Anterior cingulate cortex (tissue), 58 donors: ENCODE results near the gene WWOX.

Experiments used
- DNase-seq, 58 donors: peaks; one replicate each; lab custom pipeline; 2025; lab: John Stamatoyannopoulos, UW

Gene WWOX

DNA sequence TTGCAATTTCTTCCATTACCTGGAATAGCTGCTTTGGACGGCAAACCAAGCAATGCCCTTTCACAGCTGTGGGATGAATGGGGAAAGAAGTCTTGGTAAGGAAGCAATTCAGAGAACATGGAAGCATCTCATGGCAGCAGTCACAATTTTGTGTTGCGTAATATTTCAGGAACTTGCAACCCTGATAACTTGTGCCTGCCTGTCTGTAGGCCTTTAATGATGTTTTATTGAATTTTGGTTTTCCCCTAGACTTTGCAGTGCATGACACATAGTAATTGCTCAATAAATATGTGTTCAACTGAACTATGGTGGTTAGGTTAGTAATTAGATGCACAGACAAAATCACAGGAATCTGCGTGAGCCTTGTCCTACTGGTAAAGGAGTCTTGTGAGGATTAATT lies 439.5 kb downstream of the WWOX start:
- no peak for DNase-seq

DNA sequence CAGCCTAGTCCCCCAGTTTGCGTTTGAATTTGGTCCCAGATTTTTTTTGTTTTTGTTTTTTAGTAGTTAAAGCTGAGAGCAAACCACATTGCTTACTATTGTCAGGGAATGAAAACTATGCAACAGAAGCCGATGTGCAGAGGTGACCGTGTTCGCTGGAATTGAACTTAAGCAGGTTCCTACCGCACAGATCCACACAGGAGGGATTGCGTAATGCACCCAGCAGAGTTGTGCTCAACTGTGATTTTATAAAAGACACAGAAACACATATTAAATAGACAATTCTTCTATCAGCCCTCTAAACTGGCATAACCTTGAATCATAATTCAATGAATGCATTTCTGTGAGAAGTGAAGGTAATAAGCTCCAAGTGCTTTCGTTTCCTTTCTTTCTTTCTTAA lies 443.0 kb downstream of the WWOX start:
- no peak for DNase-seq

DNA sequence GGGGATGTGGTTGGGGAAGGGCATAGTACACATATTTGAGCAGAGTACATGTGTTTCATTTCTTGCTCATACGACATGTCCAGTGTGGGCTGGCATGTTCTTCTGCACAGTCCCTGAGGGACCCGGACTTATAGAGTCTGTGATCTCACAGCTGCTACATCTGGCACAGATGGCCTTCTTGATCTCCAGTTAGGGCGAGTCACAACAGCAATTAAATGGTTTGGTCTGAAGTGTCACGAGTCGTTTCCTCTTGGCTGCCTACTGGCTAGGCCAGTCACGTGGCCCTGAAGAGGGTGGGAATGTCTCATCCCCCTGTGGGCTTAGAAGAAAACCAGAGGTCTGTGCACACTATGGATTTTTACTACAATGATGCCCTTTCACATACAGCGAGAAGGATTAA lies 443.6 kb downstream of the WWOX start:
- no peak for DNase-seq

GRCh38 chr16:78549366-78549765 lies 449.9 kb downstream of the WWOX start:
- DNase-seq = no peak

DNA sequence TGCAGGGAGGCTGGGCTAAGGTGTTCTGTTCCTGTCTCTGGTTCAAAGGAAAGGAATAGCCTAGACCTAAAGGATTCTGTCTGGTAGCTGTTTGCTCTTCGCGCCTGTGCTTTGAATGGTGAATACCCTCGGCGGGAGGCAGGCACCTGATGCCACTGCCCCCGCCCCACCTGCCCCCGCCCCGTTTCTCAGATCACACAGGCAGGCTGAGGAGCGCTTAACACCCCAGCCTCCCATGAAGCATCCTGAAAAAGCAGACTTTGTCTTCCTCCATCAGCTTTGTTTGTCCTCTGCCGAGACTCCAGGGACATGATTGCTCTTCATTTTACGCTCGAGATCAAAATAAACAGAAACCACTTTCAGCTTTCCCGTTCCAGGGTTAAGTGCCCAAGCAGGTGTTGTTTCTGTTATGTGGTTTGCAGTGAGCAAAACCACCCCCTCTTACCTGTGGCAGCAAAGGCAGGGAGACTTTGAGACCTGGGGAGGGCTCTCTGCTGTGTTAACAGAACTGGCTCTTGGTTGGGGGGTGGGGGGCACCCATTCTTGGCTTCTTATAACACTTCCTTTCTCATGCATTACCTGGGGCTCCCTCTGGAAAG lies 452.1 kb downstream of the WWOX start:
- DNase-seq = no peak

- no peak for DNase-seq
Measured at GRCh38 chr16:78552106-78552675, 452.7 kb downstream of the WWOX start.

GRCh38 chr16:78552716-78553115 lies 453.3 kb downstream of the WWOX start:
- DNase-seq = no peak

- no peak for DNase-seq
Measured at GRCh38 chr16:78553268-78554039, 454.0 kb downstream of the WWOX start.

GRCh38 chr16:78556421-78556820 lies 457.0 kb downstream of the WWOX start:
- DNase-seq = no peak

DNA sequence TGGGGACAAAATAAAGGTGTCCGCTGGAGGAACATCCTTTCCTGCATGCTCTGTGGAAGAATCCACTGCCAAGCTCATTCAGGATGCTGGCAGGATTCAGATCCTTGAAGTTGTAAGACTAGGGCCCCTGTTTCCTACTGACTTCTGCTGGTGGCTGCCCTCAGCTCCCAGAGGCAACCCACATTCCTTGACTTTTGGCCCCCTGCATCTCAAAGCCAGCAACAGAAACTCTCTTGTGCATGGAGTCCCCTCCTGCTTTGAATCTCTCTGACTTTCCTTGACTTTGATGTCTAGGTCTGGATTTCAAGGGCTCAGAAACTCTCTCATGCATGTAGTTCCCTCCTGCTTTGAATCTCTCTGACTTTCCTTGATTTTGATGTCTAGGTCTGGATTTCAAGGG lies 461.5 kb downstream of the WWOX start:
- DNase-seq = no peak

DNA sequence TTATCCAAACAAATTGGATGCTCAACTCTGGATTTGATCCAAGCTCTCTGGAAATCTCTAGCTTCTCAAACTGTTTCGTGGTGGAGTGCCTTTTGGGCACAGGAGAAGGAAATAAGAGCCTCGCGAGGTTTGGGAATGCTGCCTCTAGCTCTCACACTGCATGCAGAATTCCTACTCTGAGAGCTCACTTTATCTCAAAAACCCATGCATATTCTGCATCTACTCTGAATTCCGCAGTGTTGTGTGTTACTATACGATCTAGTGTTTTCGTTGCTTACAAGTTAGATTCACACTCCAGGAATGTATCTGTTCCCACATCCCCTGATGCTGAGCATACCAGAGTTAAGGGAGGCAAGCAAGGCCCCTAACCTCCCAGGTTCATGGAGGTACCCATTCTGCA lies 462.7 kb downstream of the WWOX start:
- DNase-seq = no peak

- DNase-seq = peak in 4 of 58 donors; percentile 3 to 8 (median 4)
Measured at GRCh38 chr16:78562650-78563049, 463.2 kb downstream of the WWOX start.

DNA sequence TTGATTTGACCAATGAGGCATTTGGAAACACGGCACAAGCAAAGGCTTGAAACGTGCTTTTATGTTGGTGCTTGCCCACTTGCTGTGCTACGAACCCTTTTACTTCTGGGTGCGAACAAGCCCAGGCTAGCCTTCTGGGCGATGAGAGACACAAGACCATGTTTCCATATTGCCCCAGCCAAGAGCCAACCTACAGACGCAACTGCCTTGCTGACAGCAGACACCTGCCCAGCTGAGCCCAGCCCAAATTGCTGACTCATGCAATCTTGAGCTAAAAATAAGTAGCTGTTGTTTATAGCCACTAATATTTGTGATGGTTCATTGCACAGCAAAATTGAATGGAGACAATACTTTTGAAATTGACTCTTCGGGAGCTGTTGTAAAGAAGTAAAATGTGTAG lies 464.5 kb downstream of the WWOX start:
- no peak for DNase-seq

DNA sequence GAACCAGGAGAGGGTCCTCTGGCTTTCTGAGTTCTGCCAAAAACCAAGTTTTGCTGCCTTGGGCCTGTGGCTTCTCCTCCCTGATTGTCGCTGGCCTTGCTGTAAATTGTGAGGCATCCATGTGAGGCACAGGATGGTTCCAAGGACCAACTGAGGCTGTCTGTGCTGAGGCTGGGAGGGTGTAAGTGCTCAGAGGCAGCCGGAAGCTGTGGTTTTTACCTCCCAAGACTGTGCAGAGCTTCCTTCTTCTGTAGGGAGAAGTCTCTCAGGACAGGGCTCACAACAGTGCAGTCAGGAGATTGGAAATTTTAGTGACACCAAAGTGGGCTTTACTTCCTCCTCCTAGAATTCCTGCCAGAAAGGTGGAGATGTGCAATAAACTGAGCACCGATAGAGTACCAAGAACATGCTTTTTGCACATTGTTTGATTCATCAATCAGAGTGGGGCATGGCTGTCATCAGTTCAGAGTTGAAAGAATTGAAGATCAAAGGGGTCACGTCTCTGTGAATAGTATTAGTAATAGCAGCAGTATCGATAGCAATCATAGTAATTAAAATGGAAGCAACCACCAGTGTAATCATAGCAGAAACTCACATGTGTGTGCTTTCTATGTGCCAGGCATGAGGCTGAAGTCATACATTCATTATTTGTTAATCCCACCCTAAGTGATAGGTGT lies 467.1 kb downstream of the WWOX start:
- DNase-seq = no peak

DNA sequence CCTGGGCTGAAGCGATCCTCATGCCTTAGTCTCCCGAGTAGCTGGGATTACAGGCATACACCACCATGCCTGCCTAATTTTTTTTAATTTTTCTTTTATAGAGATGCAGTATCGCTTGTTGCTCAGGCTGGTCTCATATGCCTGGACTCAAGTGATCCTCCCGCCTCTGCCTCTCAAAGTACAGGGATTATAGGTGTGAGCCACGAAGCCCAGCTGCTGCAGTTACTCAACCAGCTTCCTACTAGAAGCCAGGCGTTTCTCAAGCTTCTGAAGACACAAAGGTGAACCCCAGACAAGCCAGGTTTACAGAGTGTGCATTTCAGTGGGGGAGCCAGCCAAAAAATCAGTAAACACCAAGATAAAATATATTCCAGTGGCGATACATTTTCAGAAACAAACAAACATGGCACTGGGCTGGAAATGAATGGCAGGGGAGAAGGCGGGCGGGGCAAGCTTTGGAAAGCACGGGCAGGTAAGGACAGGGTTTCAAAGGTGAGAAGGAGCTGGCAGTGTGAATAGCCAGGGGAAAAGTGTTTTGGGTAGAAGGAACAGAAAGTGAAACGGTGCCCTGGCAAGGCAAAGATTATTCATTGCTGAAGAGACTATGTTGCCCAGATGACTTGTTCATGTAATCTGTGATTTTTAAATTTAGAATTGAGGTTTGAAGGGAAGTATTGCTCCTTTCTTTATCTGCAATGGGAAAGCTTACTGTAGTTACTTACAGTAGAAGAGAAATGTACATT lies 471.1 kb downstream of the WWOX start:
- DNase-seq = no peak

DNA sequence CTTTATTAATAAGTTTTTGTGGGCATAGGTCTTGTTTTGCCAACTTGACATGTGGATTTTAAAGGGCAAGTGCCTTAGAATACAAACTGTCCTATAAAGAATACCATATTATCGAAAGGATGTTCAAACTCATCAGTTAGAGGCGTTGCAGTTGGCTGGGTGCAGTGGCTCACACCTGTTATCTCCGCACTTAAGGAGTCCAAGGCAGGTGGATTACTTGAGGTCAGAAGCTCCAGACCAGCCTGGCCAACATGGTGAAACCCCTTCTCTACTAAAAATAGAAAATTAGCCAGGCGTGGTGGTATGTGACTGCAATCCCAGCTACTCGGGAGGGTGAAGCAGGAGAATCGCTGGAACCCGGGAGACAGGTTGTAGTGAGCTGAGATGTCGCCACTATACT lies 472.0 kb downstream of the WWOX start:
- DNase-seq = no peak

GRCh38 chr16:78571898-78572358 lies 472.5 kb downstream of the WWOX start:
- no peak for DNase-seq

GRCh38 chr16:78574571-78574970 lies 475.1 kb downstream of the WWOX start:
- DNase-seq = no peak

DNA sequence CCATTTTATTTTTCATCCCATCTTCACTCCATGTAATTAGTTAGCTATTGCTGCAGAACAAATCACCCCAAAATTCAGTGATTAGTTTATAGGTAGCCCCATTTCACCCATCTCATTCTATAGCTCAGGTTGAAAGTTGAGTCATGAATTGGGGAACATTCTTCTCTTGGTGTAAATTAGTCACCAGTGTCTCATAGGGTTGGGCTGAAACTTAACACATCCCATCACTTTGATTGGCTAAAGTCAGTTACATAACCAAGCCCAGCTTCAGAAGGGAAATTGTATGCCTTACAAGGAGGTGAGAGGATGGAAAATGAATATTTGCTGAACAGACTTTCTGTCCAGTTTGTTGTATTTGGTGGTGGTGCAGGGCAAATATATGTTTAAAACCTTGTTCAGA lies 477.5 kb downstream of the WWOX start:
- DNase-seq = no peak

DNA sequence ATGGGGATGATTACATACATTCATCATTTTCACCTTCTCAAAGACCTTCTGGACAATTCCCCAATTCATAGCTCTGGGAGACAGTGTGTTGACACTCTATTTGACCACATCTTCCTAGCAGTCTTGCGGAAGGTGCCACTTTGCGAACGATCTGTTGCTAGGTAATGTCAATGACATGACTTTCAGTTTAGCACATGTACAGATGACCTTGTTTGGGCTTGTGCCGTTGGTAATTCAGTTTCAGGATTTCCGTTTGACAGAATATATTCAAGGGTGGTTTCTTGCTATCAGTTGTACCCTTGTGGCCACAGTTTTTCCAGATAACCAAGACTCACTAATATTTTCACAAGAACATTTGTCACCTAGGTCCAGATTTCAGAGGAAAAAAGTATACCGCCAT lies 478.2 kb downstream of the WWOX start:
- DNase-seq = no peak

DNA sequence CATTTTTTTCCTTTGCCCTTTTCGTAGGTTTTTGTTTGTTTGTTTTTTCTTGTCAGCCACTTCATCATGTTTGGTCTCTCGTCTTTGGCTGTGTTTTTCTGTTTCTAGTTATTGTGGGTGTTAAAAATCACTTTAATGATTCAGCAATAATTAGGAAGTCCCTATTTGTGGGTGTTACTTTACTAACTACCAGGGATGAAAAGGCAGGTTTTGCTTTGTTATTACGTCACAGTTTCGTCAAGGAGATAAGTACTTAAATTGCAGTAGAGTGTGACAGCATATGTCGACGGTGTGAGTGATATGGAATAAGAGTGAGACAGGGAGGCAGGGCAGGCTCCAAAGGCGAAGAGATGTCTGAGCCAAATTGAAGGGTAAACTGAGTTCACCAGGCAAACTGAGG lies 479.6 kb downstream of the WWOX start:
- DNase-seq = no peak
